K562 (cell line): ENCODE data around the gene DNAJC12. TPM values are rescaled to one million over a fixed set of nuclear protein-coding genes. Genes with fewer than 3 reads are reported as not detected.
A peak's percentile ranks its signal among the peaks of the same experiment; 100 is the strongest.

ENCODE experiments used
- ARID3A ChIP-seq: IDR thresholded peaks from 2 replicates; pipeline ENCODE4 v1.6.1; 2012; ENCODE audit warnings: low read depth, low read length, improper control_type of control experiment, borderline replicate concordance
- CXXC5 ChIP-seq: fragments of 250-450 bp; sonication (Bioruptor Pico); IDR thresholded peaks from 2 replicates; pipeline ENCODE4 v1.8.0; 2022; ENCODE audit warnings: inconsistent platforms, mild to moderate bottlenecking, moderate library complexity
- DPF2 ChIP-seq: fragments of 450-650 bp; IDR thresholded peaks from 2 replicates; pipeline ENCODE4 v1.6.1; 2016
- HDAC2 ChIP-seq: fragments of 450-650 bp; IDR thresholded peaks from 2 replicates; pipeline ENCODE4 v1.6.1; 2016; ENCODE audit warnings: mild to moderate bottlenecking
- JUND ChIP-seq, 2 experiments: IDR thresholded peaks; 2 replicates in 1 of 2; 3 replicates in 1 of 2; pipeline ENCODE4 v1.6.1; 2011; ENCODE audit warnings: borderline replicate concordance in 2 of 2, low read depth in 2 of 2, low read length in 2 of 2, improper control_type of control experiment in 1 of 2, missing biosample characterization in 1 of 2, missing genetic modification characterization in 1 of 2, missing genetic modification reagents in 1 of 2
- NFE2L1 ChIP-seq: fragments of 450-650 bp; IDR thresholded peaks from 2 replicates; pipeline ENCODE4 v1.6.1; 2016; ENCODE audit warnings: missing genetic modification characterization, low read depth, mild to moderate bottlenecking, missing compliant biosample characterization, moderate library complexity, borderline replicate concordance
- NRF1 ChIP-seq, 2 experiments: fragments of 450-650 bp; IDR thresholded peaks in 1 of 2; conservative IDR thresholded peaks in 1 of 2; 2 replicates each; pipeline ENCODE4 v1.6.1; 2014; ENCODE audit warnings: mild to moderate bottlenecking in 2 of 2
- POLR2B ChIP-seq: fragments of 450-650 bp; IDR thresholded peaks from 2 replicates; pipeline ENCODE4 v1.6.1; 2018; ENCODE audit warnings: low read depth; ENCODE audit not compliant: partially characterized antibody
- SMARCC2 ChIP-seq: fragments of 450-650 bp; IDR thresholded peaks from 2 replicates; pipeline ENCODE4 v1.6.1; 2017; ENCODE audit warnings: antibody characterized with exemption, moderate library complexity, mild to moderate bottlenecking, low read depth
- SREBF1 ChIP-seq: fragments of 150-350 bp; IDR thresholded peaks from 2 replicates; pipeline ENCODE4 v1.6.1; 2014; ENCODE audit warnings: antibody characterized with exemption, low read depth, low read length, borderline replicate concordance
- TCFL5 ChIP-seq: fragments of 250-450 bp; sonication (Bioruptor Pico); conservative IDR thresholded peaks from 2 replicates; pipeline ENCODE4 v1.6.1; 2021; ENCODE audit warnings: mild to moderate bottlenecking, moderate library complexity, matching md5 sums
- ZBTB8A ChIP-seq: fragments of 450-650 bp; IDR thresholded peaks from 2 replicates; pipeline ENCODE4 v1.6.1; 2018; ENCODE audit warnings: mild to moderate bottlenecking, moderate library complexity; ENCODE audit not compliant: partially characterized antibody
- ZFP91 ChIP-seq: sonication (generic); formaldehyde crosslinking; IDR thresholded peaks from 2 replicates; pipeline ENCODE4 v1.8.0; 2022; ENCODE audit warnings: mild to moderate bottlenecking, missing genetic modification reagents
- ZFX ChIP-seq: sonication (generic); formaldehyde crosslinking; IDR thresholded peaks from 2 replicates; pipeline ENCODE4 v1.8.0; 2022; ENCODE audit warnings: mild to moderate bottlenecking, missing genetic modification reagents, moderate library complexity
- ZNF175 ChIP-seq: fragments of 200-800 bp; sonication (Bioruptor generic); IDR thresholded peaks from 2 replicates; pipeline ENCODE4 v1.6.1; 2016; ENCODE audit warnings: low read depth, mild to moderate bottlenecking, missing genetic modification characterization, missing compliant biosample characterization
- ZNF263 ChIP-seq: sonication (generic); formaldehyde crosslinking; IDR thresholded peaks from 2 replicates; pipeline ENCODE4 v1.8.0; 2022; ENCODE audit warnings: mild to moderate bottlenecking, missing genetic modification reagents, borderline replicate concordance
- ZNF41 ChIP-seq: fragments of 250-450 bp; sonication (Bioruptor Pico); conservative IDR thresholded peaks from 2 replicates; pipeline ENCODE4 v1.4.0; 2020; ENCODE audit warnings: mild to moderate bottlenecking
- ZNF57 ChIP-seq: fragments of 450-650 bp; formaldehyde crosslinking; IDR thresholded peaks from 2 replicates; pipeline ENCODE4 v1.4.0; 2020; ENCODE audit warnings: mild to moderate bottlenecking, moderate library complexity
- ZNF740 ChIP-seq, 3 experiments: fragments of 200-800 bp in 1 of 3; sonication (Bioruptor generic) in 1 of 3; sonication (generic) in 1 of 3; formaldehyde crosslinking in 1 of 3; IDR thresholded peaks; 2 replicates each; pipeline versions ENCODE4 v1.6.1 to v1.8.0; 2016 to 2022; ENCODE audit warnings: mild to moderate bottlenecking in 2 of 3, missing compliant biosample characterization in 2 of 3, missing genetic modification characterization in 2 of 3, missing genetic modification reagents in 1 of 3
- polyA plus RNA-seq, 8 experiments: library from polyadenylated mRNA; depleted of rRNA in 4 of 8; stranded (reverse) in 5 of 8; unstranded in 3 of 8; fragments of >200 nt; fragmentation: Nextera tagmentation in 2 of 8; fragmentation: Illumina TruSeq in 1 of 8; extraction: Ambion mirVana in 2 of 8; extraction: Trizol in 1 of 8; gene quantifications; 2 replicates each; pipeline versions ENCODE4 v1.2.1 to v1.2.3, GENCODE V29; 2011 to 2014; ENCODE audit warnings: inconsistent platforms in 1 of 8, missing spikeins in 1 of 8
- total RNA-seq, 7 experiments: library from RNA; depleted of rRNA in 6 of 7; stranded (reverse); fragments of >200 nt in 6 of 7; fragmentation: Illumina TruSeq in 2 of 7; extraction: Trizol in 2 of 7; gene quantifications; 2 replicates each; pipeline versions ENCODE4 v1.2.1 to v1.2.3, GENCODE V29; 2011 to 2021; ENCODE audit warnings: low replicate concordance in 1 of 7
- TF ChIP-seq, protein P1 (sequence below): fragments of 250-450 bp; sonication (Bioruptor Pico); IDR thresholded peaks from 2 replicates; pipeline ENCODE4 v1.8.0; 2022; ENCODE audit warnings: moderate library complexity, mild to moderate bottlenecking, inconsistent platforms

The DNAJC12 gene
- total and polyA plus RNA-seq, 9 of the 15 experiments (the other 6 are each of a cell fraction or from before 2014, with no cell fraction given), result 7.4 to 95.9 (median 68.5) TPM

- peak; percentile 23 for TF ChIP-seq DPF2
- TF ChIP-seq ZNF740 (CRISPR knock-in tag; IDR thresholded peaks at IDR 0.05), result no peak
- TF ChIP-seq ZNF740 (tag; IDR thresholded peaks at IDR 0.05), result peak in 1 of 2 experiments; percentile 53; a peak in 1 of 4 replicates
- TF ChIP-seq ZFX (CRISPR knock-in tag), result peak; percentile 59
- TF ChIP-seq NRF1 (conservative IDR thresholded peaks at IDR 0.05 in 1 of 2, IDR thresholded peaks at IDR 0.05 in 1 of 2), result peak; percentile 81 to 82
- peak; percentile 78; the same call in 1 of the 2 replicates for TF ChIP-seq SREBF1
- peak; percentile 99 for TF ChIP-seq CXXC5 (CRISPR knock-in tag)
- 0 out of 2 replicates have a peak, but pooled peaks have one; percentile 40 for TF ChIP-seq TCFL5 (CRISPR knock-in tag)
- peak; percentile 86 for TF ChIP-seq ZBTB8A
- TF ChIP-seq NFE2L1, result no peak
- TF ChIP-seq SMARCC2, result no peak
- TF ChIP-seq ARID3A, result peak; percentile 71; the same call in 1 of the 2 replicates
- no peak for TF ChIP-seq ZFP91
- peak; percentile 45 for TF ChIP-seq JUND (IDR thresholded peaks at IDR 0.05; ENCODE audit: borderline replicate concordance, low read depth, low read length)
- no peak; the same call in 2 of the 3 replicates for TF ChIP-seq JUND (tag; IDR thresholded peaks at IDR 0.05; ENCODE audit: borderline replicate concordance, low read depth, low read length)
- no peak for TF ChIP-seq POLR2B
- TF ChIP-seq, protein P1, sequence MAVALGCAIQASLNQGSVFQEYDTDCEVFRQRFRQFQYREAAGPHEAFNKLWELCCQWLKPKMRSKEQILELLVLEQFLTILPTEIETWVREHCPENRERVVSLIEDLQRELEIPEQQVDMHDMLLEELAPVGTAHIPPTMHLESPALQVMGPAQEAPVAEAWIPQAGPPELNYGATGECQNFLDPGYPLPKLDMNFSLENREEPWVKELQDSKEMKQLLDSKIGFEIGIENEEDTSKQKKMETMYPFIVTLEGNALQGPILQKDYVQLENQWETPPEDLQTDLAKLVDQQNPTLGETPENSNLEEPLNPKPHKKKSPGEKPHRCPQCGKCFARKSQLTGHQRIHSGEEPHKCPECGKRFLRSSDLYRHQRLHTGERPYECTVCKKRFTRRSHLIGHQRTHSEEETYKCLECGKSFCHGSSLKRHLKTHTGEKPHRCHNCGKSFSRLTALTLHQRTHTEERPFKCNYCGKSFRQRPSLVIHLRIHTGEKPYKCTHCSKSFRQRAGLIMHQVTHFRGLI (CRISPR knock-in tag), result 0 out of 2 replicates have a peak, but pooled peaks have one; percentile 28
- 0 out of 2 replicates have a peak, but pooled peaks have one; percentile 44 for TF ChIP-seq ZNF175 (CRISPR knock-in tag)
- peak; percentile 27; the same call in 1 of the 2 replicates for TF ChIP-seq HDAC2
- 0 out of 2 replicates have a peak, but pooled peaks have one; percentile 28 for TF ChIP-seq ZNF41
- TF ChIP-seq ZNF263 (CRISPR knock-in tag), result 0 out of 2 replicates have a peak, but pooled peaks have one; percentile 38
- TF ChIP-seq ZNF57 (CRISPR knock-in tag), result no peak
These were observed 73.8 kb downstream of the DNAJC12 start (continued) for GRCh38 chr10:67764012-67764822.
